ENCODE measurements around the gene EFNA4. TPM values are rescaled to one million over a fixed set of nuclear protein-coding genes. Genes with fewer than 3 reads are reported as not detected.

The EFNA4 gene
- total RNA-seq, 2 donors from 2014 or later, result 4.7 to 5.6 TPM

DNA sequence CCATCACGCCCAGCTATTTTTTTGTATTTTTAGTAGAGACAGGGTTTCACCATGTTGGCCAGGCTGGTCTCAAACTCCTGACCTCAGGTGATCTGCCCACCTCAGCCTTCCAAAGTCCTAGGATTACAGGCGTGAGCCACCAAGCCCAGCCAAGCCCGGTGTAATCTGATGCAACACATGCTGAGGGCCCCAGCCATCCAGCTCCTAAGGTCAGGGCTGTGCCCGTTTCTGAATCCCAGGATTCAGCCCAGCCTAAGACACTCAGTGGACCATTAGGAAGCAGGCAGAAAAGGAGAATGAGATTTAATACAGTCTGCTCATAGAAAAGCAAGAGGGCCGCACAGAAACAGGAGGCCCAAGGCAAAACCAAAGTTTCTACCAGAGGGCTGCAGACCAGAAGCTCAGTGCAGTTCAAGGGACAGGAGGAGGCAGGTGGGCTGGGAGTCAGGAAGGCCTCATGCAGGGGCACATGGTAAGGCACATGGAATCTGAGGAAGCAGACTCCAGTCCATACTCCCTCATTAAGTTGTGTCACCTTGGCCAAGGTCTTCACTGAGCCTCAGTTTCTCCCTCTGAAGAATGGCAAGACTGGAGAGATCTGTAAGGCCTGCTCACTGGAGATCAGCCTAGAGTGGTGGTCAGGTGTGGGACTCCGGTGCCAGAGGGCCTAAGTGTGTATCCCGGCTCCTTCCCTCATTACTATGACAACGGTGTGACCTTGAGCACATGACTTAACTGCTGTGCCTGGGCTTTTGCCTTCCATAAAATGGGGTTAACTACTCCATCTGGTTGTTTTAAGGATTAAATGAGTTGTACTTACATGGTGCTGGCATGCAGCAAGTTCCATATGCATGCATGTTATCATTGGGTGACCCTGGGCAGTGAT lies 14.8 kb upstream of the EFNA4 start:
- H3K4me3 ChIP-seq, result no peak overlapping the region
- H3K36me3 ChIP-seq (replicated peaks in 1 of 2; ENCODE audit: insufficient read depth in 1 of 2, low read depth in 2 of 2), result no peaks in the 10 kb centered on the region
- peaks cover 37% of the 10 kb centered on the region for H3K4me1 ChIP-seq
- DNase-seq, result no peak
- no peaks in the 10 kb centered on the region for H3K27me3 ChIP-seq
- intact Hi-C loops (cut with DNase I), result no loop called here
- 78 to 87% methylated on average over 7 to 8 of the region's 8 CpGs for WGBS, 2 donors
- no peak for ATAC-seq
- H3K9me3 ChIP-seq, result no peaks in the 10 kb centered on the region
- TF ChIP-seq, protein P1, sequence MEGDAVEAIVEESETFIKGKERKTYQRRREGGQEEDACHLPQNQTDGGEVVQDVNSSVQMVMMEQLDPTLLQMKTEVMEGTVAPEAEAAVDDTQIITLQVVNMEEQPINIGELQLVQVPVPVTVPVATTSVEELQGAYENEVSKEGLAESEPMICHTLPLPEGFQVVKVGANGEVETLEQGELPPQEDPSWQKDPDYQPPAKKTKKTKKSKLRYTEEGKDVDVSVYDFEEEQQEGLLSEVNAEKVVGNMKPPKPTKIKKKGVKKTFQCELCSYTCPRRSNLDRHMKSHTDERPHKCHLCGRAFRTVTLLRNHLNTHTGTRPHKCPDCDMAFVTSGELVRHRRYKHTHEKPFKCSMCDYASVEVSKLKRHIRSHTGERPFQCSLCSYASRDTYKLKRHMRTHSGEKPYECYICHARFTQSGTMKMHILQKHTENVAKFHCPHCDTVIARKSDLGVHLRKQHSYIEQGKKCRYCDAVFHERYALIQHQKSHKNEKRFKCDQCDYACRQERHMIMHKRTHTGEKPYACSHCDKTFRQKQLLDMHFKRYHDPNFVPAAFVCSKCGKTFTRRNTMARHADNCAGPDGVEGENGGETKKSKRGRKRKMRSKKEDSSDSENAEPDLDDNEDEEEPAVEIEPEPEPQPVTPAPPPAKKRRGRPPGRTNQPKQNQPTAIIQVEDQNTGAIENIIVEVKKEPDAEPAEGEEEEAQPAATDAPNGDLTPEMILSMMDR (IDR thresholded peaks at IDR 0.05), result no peak
- no peak for TF ChIP-seq POLR2A (IDR thresholded peaks at IDR 0.05)
- no peak overlapping the region for H3K27ac ChIP-seq

DNA sequence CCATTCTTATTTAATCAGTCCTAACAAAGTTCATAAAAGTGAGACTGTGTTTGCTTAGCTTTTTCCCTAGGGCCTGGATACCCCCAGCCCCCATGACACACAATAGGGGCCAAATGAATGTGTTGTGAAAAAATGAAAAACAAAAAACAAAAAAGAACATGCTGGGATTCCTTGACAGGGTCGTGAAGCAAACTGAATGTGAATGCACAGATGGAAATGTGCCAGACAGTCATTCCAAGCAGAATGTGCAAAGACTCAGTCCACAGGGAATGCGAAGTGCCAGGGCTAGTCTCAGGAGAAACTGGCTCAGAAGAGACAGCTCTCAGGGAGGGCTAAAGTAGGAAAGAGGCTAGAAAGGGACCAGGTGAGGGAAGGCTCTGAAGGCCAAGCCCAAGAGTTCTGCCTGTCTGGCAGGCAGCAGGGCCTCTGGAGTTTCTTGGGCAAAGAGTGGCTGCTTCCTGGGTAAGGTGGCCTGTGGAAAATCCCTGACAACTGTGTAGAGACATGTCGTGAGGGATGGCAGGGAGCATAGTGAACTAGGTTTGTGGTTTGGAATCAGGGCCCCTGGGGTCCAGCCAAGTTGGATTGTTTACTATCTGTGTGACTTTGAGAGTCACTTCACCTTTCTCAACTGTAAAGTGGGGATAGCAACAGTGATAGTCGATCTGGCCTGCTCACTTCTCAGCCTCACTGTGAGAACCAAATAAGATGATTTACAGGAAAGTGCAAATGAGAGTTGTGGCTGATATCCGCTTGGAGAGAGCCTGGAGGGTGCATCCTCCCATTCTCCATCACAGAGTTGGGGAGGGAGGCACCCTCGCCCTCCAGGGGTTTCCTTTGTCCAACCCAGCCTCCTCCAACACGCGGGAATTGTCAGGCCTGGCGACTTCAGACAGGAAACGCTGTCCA lies 13.6 kb upstream of the EFNA4 start:
- TF ChIP-seq, protein P1 (IDR thresholded peaks at IDR 0.05), result no peak
- TF ChIP-seq POLR2A (IDR thresholded peaks at IDR 0.05), result no peak
- intact Hi-C loops (cut with DNase I), result no loop called here
- no peak for DNase-seq
- Histone ChIP-seq H3K9me3 (no peaks in the 10 kb centered on the region), H3K36me3 (replicated peaks in 1 of 2; ENCODE audit: insufficient read depth in 1 of 2, low read depth in 2 of 2) (no peaks in the 10 kb centered on the region), H3K27ac (peak overlapping the region; percentile 74 to 93 (median 86)), H3K4me1 (peaks cover 32% of the 10 kb centered on the region), H3K27me3 (no peaks in the 10 kb centered on the region), H3K4me3 (peak overlapping the region in 1 of 2 donors; percentile 45)
- 13 to 16% methylated on average over 10 of the region's 10 CpGs for WGBS, 2 donors
- ATAC-seq, result no peak

DNA sequence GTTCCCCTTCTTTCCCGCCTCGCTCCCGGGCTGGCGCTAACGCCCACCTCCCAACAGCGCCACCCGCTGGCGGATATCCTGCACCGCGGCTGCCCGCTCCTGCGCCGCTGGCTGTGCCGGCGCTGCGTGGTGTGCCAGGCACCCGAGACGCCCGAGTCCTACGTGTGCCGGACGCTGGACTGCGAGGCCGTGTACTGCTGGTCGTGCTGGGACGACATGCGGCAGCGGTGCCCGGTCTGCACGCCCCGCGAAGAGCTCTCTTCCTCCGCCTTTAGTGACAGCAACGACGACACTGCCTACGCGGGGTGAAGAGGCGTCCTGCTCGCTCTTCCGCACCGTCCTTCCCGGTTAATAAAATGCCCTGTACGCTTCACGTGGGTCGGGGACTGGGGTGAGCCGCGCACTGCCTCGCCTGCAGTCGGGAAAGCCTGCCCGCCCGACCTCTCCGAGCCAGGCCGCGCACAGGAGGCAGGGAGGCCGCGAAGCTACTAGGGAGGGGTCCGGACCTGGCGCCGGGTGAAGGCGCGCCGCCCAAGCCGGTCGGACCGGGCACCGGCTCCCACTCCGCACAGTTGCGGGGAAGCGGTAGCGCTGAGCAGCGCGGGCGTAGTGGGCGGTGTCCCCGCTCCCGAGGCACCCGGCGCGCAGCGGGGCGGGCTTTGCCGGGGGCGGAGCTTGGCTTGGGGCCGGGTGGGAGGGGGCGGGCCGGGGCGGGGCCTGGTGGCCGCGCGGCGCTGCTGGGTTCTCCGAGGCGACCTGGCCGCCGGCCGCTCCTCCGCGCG lies 12.8 kb upstream of the EFNA4 start, which contains the start of gene ADAM15:
TSS of gene ADAM15 (plus strand) at position 757 of the 782 bp plus-strand sequence. CDS start 71 bp downstream, outside the sequence.
- peak within 1 kb of the TSS; percentile 44 to 47 for H3K4me3 ChIP-seq
- 0% methylated on average over 12 to 59 of the region's 99 CpGs for WGBS, 2 donors
- intact Hi-C loops (cut with DNase I), result no loop called here

DNA sequence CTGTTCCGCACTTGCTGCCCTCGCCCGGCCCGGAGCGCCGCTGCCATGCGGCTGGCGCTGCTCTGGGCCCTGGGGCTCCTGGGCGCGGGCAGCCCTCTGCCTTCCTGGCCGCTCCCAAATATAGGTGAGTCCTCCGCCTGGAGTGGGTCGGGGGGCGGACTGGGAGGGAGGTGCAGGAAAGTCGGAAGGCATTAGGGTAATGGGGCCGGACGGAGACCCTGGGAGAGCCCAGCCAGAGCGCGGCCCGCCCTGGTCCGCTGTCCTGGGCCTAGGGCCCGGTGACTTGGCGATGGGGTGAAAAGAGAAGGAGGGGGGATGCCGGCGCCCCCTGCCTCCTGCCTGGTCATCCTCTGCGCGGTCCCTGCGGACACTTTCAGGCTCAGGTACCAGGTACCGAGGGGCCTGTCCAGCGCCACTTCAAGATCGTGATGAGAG lies 12.2 kb upstream of the EFNA4 start:
- 0 to 2% methylated on average over 9 to 26 of the region's 31 CpGs for WGBS, 2 donors
- intact Hi-C loops (cut with DNase I), result no loop called here

More for the DNA sequence above, 12.8 kb upstream of the EFNA4 start, which contains the start of gene ADAM15:
- DNase-seq (peak; percentile 83 to 86 (median 84)), ATAC-seq (peak; percentile 87)
- Histone ChIP-seq H3K9me3 (no peaks in the 10 kb centered on the region), H3K27ac (peak within 1 kb of the TSS; percentile 74 to 93 (median 86)), H3K36me3 (replicated peaks in 1 of 2; ENCODE audit: insufficient read depth in 1 of 2, low read depth in 2 of 2) (no peaks in the 10 kb centered on the region), H3K4me1 (peaks cover 31% of the 10 kb centered on the region), H3K27me3 (no peaks in the 10 kb centered on the region)
- TF ChIP-seq POLR2A (IDR thresholded peaks at IDR 0.05), result peak; percentile 6 to 59 (median 40)
- TF ChIP-seq, protein P1 (IDR thresholded peaks at IDR 0.05), result peak; percentile 81 to 93 (median 90)

More for the DNA sequence above, 12.2 kb upstream of the EFNA4 start:
- Histone ChIP-seq H3K4me3 (peak overlapping the region; percentile 32 to 47), H3K27me3 (no peaks in the 10 kb centered on the region), H3K27ac (peak overlapping the region; percentile 74 to 93 (median 86)), H3K4me1 (peaks cover 31% of the 10 kb centered on the region), H3K36me3 (replicated peaks in 1 of 2; ENCODE audit: insufficient read depth in 1 of 2, low read depth in 2 of 2) (no peaks in the 10 kb centered on the region), H3K9me3 (no peaks in the 10 kb centered on the region)
- TF ChIP-seq, protein P1 (IDR thresholded peaks at IDR 0.05), result no peak
- peak; percentile 34 to 61 (median 50) for TF ChIP-seq POLR2A (IDR thresholded peaks at IDR 0.05)
- DNase-seq, result no peak
- ATAC-seq, result peak; percentile 7

Measured in body of pancreas (tissue), 4 donors.